Activated CD8-positive, alpha-beta memory T cell treated with anti-CD3 and anti-CD28 coated beads for 24 hours (primary cell): ENCODE data around the gene IGF2BP1.
"Not testable (repeated sequence)": the region's sequence is repeated elsewhere in the genome, so short reads cannot be mapped to it uniquely, and the experiment has no call there.

Experiments used
- DNase-seq: peaks from one replicate; pipeline ENCODE4 v3.0.0-alpha.2; 2020

The IGF2BP1 gene

DNA sequence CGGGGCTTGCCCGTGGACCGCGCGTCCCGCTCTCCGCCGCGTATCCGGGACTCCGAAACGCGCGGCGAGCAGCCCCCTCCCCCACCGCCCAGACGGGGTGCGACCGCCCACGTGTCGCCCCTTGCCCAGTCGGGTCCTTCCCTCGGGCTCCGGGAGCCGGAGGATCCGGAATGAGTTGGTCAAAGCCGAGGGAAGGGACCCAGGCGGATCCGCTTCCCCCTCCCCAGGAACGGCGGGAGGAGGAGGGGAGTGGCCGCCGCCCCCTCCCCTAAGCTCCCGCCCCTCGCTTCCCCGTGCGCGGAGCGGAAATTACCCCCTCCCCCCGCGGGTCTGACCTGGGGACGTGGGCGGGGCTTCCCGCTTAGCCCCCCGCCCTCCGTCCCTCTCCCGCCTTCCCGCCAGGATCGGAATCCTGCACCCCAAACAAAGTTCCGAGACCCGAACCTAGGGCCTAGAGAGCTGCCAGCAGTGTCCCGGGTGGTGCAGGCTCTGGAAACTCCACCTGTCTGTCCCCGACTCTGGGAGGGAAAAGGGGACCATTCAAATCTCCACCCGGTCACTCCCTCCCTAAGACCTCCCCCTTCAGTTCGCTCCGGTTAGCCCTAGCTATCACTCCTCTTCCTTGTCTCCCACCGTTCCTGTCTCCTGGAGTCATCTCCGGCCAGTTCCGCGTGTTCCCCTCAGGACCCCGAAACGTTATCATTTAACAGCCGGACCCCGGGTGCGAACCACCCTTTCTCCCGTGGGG, 1.0 kb upstream of the IGF2BP1 start:
- peak; percentile 61 for DNase-seq

DNA sequence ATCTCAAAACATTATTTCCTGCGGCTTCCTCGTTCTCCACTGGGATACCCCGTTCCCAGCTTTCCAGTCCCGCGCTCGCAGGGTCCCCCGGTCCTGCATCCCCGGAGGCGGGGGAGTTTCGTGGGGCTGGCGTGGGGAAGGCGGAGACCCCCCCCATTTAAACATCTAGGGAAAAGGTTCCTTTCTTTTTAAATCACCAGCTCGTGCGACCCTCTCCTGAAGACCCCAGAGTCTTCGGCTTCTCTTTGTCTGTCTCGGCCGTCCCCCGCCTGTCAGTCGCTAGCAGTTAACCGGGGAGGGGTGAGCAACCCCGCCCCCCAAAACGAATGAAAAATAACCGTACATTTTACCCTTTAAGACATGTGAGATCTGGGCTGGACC, 473 bp upstream of the IGF2BP1 start:
- no peak for DNase-seq

DNA sequence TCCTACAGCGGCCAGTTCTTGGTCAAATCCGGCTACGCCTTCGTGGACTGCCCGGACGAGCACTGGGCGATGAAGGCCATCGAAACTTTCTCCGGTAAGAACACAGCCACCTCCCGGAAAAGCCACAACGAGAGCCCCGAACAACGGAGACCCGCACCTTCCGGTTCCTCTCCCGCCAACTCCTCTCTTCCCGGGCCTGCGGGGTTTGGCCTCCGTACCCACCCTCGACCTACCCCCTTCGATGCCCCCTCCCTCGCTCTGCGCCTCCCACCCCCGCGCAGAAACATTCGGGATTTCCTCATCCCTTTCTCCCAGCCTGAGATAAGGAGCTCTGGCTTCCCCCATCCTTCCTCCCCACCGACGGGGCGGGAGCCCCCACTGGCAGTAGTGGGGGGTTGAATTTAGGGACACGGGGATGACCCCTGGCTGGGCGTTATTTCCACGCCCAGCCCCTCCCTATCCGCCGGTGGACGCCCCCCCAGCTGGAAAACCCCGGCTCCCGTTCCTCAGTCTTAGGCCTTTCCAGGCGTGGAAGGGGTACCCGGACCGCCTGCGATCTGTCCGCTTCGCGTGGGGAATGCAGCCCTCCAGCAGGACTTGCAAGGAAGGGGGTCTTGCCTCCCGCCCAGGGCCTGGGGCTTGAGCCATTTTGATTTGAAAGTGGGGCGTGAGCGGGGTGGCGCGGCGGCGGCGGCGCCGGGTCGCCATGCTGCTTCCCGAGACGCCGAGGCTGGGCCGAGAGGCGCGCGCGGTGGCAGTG, 822 bp downstream of the IGF2BP1 start:
- DNase-seq = peak; percentile 63

DNA sequence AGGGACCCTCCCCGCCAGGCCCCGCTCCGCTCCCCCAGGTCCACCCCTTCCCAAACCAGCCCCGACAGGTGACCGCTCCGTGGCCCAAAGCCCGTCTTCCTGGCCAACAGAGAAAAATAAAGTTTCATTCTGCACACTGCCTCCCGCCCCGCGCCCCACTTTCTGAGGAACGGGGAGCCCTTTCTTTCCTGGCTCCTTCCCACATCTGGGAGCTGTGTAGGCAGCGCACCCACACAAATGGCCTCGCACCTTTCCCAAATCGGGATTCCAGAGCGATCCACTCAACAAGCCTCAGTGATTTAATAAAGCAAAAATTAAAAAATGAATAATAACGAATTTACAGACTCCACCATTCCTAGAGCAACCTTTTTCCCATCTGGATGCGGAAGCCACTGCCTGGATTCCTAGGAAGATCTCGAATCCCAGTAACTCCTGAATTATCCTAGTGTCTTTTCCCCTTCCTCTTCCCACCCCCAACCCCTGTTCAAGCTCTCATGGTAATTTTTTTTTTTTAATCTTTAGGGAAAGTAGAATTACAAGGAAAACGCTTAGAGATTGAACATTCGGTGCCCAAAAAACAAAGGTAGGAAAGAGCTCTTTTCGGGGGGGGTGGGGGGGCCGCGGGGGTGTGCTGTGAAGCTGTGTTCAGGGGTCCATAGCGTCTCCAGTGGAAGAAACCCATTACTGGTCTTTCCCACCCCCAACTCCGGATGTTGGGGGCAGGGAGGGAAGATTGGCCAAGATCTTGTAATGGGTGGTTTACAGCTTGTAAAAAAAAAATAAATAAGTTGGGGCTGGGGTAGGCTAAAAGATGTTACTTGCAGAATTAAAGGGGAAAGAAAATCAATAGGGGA, 1.6 kb downstream of the IGF2BP1 start:
- DNase-seq = no peak

DNA sequence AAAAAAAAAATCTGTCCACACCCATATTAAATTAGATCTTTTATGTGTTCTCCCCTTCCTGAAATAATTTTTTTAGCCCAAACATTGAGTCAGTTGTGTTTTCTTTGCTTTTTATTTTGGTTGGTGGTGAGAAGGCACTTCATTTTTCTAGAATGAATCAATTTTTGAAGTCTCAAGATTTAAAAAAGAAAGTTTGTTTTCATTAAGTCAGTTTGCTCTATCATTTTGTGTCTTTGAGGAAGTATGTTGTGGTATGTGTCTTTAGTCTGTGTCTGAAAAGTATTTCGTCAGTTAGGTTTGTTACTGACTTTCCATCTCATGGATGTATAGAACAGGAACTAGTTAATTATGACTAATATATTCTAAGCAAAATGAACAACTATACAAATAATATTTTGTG, 3.8 kb downstream of the IGF2BP1 start:
- no peak for DNase-seq

DNA sequence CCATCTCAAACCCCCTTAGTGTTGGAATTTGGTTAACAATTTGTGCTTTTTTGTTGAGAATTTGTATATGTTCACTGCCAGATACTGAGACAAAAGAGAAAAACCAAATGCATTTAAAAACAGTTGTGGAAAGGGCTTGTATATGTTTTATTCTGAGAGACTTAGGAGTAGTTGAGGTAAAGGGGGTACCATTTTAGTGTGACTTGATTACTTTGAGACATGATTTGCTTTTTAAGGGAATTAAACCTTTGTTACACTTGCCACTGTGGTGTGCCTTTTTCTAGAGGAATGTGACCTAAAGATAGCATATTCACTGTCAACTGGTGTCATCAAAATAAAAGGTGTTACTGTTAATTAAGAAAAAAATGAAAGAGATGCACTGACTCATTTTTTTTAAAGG, 4.5 kb downstream of the IGF2BP1 start:
- DNase-seq = no peak

DNA sequence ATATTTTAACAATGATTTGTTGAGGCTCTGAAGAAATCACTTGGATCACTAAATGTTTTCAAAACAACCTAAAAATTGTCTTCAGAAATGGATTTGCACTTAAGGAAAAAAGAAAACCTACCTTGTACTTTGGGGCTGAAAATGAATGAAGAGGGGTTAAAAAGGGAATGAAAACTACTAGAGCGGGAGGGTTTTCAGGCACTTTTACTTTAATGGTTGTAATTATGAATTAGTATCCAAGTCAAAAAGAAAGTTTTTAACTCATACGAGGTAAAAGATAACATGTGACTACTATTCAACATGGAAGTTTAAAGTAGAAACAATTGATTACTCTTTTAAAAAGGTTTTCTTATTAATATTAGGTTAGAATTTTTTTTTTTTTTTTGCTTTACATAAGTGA, 5.1 kb downstream of the IGF2BP1 start:
- no peak for DNase-seq

DNA sequence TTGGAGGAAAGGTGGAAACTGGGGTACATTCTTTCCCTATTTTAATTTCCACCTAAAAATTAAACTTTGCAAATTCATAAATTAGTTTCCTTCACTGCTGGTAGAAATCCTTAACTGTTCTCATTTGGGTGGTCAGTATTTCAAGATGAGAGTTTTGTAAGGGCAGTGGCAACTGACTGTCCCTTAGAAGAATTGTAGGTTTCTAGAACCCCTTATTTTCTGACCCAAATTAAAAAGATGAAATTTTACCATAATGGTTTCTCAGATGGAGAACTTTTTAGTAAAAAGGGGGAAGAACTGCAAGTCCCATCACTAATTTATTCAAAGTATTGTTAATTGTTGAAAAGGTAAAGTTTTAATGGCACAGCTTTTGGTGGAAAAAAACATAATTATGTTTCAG, 5.6 kb downstream of the IGF2BP1 start:
- no peak for DNase-seq

DNA sequence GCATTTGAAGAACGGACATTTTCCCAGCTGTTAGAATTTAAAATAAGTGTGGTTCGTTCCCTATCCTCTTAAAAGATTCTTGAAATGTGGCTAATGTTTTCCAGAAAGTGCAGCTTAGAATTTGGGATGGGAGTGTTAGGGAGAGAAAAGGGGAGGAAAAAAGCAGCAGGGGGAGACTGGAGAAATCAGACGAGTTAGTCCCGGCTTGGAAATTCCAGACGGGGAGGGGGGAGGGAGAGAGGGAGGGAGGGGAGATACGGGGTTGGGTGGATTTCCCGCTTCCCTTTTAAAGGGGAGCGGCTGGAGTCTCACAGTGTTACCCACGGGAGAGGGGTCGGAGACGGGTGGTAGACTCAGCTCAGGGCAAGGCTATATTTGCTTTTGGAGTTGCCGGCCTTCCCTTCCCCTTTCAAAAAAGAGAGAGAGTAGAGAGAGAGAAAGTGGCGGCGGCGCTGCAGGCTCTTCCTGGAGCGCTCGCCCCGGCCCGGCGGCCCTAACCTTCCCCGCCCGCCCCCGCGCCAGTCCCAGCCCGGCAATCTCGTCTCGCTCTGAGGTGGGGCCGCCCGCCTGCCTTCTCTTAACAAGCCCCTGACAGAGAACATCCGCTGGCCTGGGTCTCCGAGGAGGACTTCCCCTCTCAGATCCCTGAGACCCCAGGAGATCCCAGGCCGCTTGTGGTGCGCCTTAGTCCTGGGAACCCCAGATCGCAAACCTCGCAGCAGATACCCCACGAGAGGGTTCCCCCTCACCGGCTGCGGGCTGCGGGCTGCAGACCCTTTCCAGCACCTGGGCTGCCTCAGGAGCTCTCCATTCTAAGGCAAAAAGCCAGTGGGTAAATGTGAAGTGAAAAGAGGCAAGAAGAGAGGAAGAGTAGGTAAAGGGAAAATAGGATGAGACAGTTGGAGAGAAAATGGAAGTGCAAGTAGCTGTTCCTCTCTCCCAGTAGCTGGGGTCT, 6.6 kb downstream of the IGF2BP1 start:
- DNase-seq = peak; percentile 57

DNA sequence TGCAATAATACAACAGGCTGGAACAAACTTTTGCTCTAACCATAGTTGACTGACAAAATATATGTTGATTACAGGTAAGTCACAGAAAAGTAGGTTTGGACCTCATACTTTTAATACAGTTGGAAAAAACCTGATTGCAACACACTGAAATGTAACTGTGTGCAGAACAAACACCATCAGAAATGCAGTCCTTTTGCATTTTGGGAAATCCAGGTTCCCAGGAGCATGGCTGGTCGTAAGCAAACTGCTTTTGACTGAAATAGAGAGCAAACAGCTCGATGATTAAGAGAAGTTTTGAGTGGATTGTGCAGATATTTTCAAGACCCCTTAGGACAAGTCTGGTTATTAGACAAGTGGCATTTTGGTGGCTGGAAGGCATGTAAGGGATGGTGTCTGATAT, 8.0 kb downstream of the IGF2BP1 start:
- DNase-seq = peak; percentile 3

DNA sequence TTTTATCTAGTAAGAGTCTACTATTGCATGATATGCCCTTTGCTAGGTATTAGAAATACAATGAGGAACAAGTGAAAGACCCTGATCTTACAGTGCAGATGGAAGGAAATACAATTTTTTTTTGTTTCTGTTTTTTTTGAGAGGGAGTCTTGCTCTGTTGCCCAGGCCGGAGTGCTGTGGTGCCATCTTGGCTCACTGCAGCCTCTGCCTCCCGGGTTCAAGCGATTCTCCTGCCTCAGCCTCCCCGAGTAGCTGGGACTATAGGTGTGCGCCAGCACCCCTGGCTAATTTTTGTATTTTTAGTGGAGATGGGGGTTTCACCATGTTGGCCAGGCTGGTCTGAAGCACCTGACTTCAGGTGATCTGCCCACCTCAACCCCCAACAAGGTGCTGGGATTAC, 11.7 kb downstream of the IGF2BP1 start:
- DNase-seq = not testable (repeated sequence)

DNA sequence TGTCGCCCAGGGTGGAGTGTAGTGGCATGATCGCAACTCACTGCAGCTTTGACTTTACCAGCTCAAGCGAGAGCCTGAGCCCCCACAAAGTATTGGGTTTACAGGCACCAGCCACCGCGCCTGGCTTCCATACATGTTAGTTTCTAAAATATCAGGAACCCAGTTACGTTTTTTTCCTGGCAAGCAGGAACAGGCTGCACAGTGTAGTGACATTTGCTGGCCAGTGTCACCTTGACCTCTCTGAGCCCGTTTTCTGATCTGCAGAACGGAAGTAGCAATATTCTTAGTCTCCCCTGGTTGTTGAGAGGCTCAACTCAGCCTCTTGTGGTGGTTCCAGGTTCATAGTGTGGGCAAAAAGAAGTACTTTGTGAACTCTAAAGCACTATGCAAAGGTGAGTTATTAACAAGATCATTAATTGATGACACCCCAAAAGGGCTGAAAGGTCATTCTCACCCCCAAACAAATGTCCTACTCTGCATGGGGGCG, 15.6 kb downstream of the IGF2BP1 start:
- DNase-seq = peak; percentile 40

DNA sequence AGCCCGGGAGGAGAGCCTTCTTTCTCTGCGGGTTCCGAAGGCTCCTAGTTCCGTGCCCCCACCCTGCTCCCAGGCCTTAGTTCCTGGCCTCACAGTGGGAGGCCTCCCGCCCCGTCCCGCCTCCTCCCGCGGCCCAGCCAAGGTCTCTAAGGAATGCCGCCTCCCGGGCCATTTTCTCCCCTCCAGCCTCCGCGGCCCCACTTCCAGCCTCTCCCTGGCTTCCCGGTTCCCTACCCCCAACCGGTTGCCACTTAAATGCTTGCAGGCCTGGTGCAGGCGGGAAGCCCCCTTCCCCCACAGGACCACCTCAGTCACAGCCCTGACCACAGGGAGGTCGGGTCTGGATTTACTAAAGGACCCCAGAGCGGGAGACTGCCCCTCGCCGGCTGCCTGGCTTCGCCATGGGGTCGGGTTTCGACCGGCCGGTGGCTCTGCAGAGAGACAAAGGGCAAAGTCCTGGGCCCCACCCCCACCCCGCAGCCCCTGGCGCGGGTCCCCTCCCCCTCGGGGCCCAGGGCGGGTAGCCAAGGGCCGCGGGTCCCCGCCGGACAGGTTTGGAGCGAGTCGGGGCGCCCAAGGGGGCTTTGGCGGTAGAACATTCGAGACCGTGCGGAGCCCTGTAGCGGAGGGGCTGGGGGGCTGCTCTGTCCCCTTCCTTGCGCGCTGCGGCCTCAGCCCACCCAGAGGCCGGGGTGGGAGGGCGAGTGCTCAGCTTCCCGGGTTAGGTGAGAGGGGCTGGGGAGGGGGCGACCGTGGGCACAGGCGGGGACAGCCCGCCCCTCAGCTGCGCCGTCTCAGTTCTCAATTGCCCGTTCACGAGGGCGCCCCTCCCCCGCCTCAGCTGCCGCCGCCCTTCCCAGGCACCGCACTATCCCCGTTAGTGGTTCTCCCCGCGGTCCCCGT, 16.4 kb downstream of the IGF2BP1 start:
- DNase-seq = peak; percentile 50

DNA sequence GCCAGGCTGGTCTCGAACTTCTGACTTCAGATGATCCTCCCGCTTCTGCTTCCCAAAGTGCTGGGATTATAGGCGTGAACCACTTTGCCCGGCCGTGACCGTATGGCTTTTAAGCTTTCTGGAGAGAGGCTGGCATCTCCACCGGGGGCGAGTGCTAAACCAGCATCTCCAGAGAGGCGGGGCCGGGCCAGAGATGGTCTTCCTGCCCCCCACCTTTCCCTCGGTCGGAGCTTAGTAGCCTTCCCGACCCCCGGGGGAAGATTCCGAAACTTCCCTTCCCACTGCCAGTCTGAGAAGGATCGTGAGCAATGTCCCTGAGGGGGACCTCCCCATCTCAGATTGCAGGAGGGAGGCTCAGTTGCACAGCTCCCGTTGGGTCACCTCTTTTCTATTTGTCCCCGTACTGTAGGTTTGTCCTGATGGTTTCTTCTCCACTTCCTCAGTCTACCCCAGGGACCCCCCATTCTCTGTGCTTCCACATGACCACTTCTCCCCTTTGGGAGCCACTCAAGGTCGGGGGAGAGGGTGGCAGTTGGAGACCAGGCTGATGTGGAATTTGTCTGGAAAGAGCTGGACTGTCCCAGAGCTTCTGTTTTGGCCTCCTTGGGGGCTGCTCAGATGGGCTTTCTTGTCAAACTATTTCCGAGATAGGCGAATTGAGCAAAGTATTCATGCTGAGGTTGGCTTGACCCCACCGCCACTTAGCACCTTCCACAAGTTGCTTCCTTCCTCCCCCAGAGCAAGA, 18.2 kb downstream of the IGF2BP1 start:
- no peak for DNase-seq

DNA sequence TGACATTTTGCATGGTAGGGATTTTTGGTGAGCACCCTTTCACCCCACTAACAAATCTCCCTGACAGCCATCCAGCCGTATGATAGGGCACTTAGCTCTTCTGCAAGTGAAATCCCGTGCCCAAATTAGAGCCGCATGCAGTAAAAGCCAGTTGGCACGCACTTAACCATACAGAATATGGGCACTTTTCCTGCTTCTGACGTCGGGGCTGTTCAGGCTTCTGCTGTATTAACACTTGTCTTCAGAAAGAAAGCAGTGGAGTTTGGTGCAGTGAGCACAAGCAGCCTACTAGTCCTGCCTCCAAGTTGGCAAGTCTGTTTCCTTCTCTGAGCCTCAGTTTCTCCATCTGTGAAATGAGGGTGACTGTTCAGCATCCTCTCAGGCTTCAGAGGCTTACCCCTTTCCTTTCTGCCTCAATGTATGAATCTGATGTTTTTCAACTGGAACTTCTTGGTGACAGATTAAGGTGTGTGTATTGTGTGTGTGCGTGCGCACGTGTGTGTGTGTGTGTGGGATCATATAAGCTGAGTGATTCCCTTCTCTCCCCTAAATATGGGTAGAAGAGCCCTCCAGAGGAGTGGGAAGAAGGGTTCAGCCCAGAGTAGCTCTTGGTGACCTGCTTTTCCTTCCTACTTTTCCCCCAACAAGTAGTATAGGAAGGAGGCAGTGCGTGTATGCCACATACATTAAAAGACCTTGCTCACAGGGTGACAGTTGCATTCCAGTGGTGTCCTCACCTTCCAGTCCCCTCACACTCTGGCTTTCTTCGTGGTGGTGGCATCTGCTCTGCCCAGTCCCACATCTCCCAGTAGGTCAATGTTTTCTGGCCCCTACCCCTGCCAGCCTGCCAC, 19.0 kb downstream of the IGF2BP1 start:
- DNase-seq = peak; percentile 44

DNA sequence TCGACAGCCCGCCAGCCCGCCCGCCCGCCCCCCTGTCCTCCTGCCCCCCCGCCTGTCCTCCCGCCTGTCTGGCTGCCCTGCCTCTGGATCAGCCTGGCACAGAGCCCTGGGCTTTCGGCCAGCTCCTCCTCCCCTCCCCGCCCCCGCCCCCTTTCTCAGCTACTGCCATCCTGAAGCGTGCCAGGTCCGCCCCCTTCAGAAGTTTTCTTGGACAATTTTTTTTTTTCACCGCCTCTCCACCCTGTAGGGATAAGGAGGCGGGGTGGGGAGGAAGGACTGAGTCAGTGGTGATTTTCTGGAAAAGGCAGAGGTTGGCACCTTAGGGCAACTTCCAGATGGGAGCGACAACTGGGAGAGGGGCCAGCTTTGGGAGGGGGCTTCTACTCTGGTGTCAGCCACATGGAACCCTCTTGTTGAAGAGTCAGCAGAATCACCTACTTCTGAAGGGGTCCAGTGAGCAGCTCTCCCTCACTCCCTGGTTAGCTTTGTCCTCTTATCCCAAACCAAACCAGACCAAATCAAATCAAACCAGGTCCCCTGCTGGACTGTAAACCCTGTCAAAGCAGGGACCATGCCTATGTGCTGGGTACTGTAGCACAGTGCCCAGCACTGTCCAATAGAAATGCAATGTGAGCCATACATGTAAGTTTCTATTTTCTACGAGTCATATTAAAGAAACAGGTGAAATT, 19.7 kb downstream of the IGF2BP1 start:
- peak; percentile 9 for DNase-seq

DNA sequence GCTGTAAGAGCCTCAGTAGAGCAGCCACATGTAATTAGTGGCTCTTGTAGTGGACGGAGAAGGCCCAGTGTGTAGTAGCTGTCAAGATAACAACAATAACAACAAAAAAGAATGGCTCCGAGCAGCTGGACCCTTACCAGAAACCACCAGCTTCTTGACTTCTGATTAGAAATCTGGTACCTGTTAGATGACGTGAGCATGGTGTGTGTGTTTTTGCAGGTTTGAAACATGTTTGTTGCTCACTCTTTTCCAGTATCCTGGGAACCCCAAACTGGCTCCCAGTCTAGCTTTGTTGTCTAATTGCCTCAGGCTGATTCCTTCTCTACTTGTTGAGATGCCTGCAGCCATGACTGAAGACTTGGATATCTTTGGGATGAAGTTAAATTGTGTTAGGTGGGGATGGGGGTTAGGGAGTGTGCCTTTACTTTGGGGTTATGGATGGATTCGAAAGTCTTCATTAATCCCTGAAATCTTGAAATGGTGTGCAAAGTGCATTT, 21.0 kb downstream of the IGF2BP1 start:
- no peak for DNase-seq

DNA sequence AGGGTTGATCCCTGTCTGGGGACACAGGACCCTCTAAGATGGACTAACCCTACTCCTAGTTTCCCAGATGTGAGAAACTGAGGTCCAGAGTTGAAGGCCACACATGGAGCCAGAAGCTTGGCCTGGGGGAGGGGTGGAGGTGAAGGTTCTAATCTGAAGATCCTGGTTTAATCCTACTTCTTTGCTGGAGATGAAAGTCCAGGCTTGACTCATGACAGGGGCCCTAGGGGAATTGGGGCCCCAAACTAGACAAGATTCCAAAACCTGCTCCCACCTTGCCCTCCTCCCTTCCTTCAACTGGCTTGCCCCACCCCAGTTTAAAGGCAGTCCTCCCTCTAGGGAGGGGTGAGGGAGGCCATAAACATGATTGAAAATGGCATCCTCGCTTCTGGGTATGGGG, 21.6 kb downstream of the IGF2BP1 start:
- no peak for DNase-seq

DNA sequence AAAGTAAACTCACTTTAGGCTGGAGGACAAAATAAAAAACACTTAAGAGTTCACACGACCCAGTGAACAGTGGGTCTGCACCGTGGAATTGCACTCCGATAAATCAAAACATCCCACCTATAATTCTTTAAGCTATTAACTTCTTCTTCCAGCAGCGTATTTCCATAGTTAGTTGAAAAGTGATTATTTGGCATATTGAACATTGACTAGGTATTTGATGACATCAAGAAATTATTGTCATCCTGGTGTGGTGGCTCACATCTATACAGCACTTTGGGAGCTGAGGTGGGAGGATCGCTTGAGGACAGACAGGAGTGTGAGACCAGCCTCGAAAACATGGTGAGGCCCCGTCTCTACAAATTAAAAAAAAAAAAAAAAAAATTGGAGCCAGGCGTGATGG, 23.4 kb downstream of the IGF2BP1 start:
- no peak for DNase-seq
